HG02798 (cell line): ENCODE data around the gene PTPRN2.

Experiments
- ATAC-seq: cut with Tn5 transposase; IDR thresholded peaks from one replicate; pipeline ENCODE4 v1.9.1; 2021; ENCODE audit warnings: mild to moderate bottlenecking; ENCODE audit not compliant: unreplicated experiment, poor library complexity

The PTPRN2 gene

DNA sequence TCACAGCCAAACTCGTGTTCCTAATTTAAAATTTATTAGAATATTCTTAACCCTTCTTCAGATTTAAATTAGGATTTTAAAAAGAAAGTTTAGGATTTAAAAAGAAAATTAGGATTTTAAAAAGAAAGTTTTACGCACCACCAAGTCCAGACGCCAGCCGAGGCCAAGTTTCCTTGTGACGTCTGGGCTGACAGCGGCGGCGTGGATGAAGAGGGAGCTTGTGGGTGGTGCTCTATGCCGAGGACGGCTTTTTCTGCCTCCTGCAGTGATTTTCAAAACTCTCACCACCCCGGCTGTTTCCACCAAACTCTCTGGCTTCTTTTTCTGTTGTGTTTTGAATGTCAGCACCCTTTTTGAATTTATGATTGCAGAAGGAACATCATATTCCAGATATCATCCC lies 997.9 kb downstream of the PTPRN2 start:
- no peak for ATAC-seq

- ATAC-seq: no peak
These were observed 999.6 kb downstream of the PTPRN2 start for GRCh38 chr7:157587805-157588560.

DNA sequence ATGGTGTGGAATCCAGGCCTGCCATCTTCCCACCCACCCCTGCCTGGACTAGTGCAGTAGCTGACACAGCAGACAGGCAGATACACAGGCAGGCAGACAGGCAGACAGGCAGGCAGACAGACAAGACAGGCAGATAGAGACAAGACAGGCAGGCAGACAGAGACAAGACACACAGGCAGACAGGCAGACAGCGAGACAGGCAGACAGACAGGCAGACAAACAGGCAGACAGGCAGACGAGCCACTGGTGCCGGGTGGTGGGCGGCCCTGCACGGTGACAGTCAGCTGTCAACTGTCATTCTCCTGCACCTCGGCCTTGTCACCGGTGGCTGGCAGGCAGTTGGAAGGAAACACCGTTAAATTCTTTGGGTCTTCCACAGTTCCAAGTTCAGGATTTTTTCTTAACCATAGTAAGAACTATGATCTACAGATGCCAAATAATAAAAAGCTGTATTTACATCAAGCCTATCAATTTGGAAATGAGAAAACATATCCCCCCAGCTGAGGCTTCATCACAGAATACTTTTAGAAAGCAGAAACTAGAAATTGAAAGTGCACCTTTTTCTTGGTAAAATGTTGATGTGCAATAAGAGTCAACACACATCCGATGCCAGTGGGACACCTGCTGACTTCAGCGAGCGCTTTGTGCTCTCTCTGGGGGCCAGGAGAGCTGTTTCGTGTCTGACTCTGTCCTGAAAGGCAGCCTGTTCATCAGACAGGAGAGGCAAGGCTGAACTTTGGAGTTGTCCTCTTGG lies 1000.4 kb downstream of the PTPRN2 start:
- no peak for ATAC-seq

GRCh38 chr7:157586426-157586955 lies 1001.1 kb downstream of the PTPRN2 start:
- ATAC-seq: no peak

- no peak for ATAC-seq
These were observed 1002.3 kb downstream of the PTPRN2 start for GRCh38 chr7:157585113-157585861.

DNA sequence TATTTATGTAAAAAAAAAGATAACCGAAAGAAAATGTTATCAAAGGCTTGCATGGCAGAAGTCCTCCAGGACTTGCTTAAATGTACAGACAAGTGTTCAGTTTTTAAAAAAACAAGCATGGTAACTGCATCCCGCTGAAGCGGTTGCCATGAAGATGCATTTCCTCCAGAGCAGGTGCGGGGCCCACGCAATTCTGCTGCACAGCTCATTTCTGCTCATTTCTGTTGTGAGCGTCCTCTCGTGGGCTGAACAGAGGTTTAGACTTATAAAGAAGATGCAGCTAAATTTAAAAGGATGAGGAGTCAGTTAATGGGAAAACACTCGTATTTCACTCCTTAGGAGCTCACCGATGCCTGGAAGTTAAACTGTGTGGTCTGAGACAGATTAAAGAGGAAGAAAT lies 1003.2 kb downstream of the PTPRN2 start:
- no peak for ATAC-seq

GRCh38 chr7:157581740-157582139 lies 1005.9 kb downstream of the PTPRN2 start:
- no peak for ATAC-seq

GRCh38 chr7:157580324-157580723 lies 1007.3 kb downstream of the PTPRN2 start:
- no peak for ATAC-seq

- ATAC-seq: no peak
These were observed 1008.2 kb downstream of the PTPRN2 start for GRCh38 chr7:157579425-157579824.

- no peak for ATAC-seq
These were observed 1009.8 kb downstream of the PTPRN2 start for GRCh38 chr7:157577796-157578339.

- no peak for ATAC-seq
These were observed 1010.6 kb downstream of the PTPRN2 start for GRCh38 chr7:157577061-157577460.

GRCh38 chr7:157576415-157576814 lies 1011.2 kb downstream of the PTPRN2 start:
- no peak for ATAC-seq

- ATAC-seq: no peak
These were observed 1011.8 kb downstream of the PTPRN2 start for GRCh38 chr7:157575777-157576176.

DNA sequence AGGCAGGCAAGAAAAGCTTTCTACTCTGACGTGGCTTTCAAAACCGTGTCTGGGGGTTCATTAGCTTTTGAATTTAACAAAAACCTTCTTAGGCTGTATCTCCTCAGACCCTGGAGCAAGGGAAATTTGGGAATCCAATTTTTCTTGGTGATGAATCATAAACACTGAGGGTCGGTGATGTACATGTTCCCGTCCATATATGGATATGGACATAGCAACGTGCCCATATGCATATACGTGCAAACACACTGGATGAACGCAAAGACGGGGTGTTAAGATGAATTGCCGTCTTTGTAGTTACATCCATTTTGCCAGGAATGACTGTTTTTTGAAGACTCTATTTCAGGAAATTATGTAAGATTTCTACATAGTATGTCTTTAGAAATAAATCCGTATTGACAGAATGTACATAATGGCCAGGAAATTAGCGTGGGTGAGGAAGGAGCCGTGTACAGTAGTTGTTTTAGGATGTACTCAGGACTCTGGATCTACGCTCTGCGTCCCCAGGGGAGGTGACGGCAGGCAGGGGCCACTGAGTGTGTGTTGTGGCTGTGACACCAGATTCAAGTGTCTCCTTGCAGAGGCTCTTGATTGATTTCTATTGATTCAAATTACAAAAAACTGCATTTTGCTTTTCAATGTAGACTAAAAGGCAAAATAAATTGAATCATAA lies 1012.6 kb downstream of the PTPRN2 start:
- no peak for ATAC-seq

DNA sequence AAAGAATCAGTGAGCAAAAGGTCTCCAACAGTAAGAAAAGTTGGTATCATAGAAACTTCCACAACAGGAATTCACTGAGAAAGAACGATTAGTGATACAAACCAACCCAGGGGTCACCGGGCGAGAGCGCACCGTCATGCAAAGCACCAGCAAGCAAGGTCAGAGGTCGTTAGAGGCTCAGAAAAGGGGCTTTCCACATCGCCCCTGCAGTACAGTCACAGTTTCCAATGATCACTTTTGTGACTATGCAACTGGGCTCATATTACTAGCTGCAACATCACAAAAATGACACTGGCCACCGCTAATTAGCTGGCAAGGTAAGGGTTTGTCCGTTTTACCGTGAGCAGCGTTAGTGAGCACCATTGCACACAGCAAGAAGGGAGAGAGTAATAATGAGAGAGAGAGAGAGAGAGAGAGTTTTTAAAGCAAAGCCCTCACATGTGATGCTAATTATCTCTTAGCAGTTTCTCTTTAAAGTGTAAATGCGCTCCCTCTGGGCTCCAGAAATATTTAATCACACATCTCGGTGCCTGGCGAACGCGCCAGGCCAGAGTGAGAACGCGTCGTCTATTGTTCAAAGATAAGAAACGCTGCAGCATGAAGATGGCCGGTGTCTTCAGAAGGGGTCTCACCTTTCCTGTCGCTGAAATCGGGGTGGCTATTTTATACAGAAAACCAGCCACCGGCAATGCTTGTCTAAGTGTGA lies 1013.4 kb downstream of the PTPRN2 start:
- ATAC-seq: no peak

- no peak for ATAC-seq
These were observed 1014.4 kb downstream of the PTPRN2 start for GRCh38 chr7:157573244-157573643.

- ATAC-seq: no peak
These were observed 1015.0 kb downstream of the PTPRN2 start for GRCh38 chr7:157572622-157573021.

DNA sequence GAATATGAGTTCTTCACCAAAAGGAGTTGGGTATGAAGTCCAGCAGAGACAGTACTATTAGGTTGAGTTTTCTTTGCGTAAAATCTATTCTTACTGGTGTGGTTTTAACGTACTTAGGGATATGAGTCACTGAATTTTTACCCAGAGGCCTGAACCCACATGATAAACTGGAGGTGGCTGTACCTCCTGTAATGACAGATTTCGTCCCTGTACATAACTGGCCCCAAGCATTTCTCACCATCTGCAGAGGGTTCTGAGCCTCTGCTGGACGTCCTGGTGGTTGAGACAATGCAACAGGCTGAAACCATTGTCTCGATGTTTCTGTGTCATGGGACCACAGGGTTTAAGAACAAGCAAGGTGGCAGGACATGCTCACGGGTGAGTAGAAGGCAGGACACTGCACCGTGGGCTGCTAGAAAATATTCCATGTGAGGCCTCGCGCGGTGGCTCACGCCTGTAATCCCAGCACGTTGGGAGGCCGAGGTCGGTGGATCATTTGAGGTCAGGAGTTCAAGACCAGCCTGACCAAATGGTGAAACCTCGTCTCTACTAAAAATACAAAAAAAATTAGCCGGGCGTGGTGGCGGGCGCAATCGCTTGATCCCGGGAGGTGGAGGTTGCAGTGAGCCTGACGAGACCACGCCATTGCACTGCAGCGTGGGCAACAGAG lies 1017.0 kb downstream of the PTPRN2 start:
- ATAC-seq: no peak

DNA sequence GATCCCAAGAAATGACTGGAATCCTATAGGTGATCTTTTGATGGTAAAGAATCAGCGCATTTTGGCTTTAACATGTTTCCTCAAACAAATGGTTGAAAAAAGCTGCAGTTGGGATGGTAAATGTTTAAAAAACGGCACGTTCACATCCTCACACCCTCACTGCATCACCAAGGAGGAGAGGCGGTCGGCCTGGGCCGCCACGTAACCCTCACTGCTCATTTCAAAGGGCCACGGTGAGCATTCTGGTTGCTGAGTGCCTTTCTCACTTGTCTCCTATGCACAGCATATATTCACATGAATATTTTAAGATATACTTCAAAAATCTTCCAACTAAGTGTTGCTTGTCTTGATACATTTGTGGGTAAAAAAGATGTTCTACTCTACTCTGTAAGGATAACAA lies 1017.7 kb downstream of the PTPRN2 start:
- ATAC-seq: no peak
